GM23338 (cell line): ENCODE data around the gene PDE4D. TPM values are rescaled to one million over a fixed set of nuclear protein-coding genes. Genes with fewer than 3 reads are reported as not detected.

Experiments used
- ATAC-seq: fragments of 200-7000 bp; cut with Tn5 transposase; 3 replicates; pipeline ENCODE4 v1.9.1; 2020
- DNase-seq: peaks from one replicate; pipeline ENCODE4 v3.0.0-alpha.2; 2015; ENCODE audit warnings: low spot score
- H2AFZ ChIP-seq: fragments of 200-600 bp; sonication (generic); 2 replicates; pipeline ENCODE4 v1.8.0; 2016; ENCODE audit warnings: antibody characterized with exemption, mild to moderate bottlenecking, moderate library complexity
- H3F3A ChIP-seq: fragments of 200-600 bp; sonication (generic); replicated peaks from 2 replicates; pipeline ENCODE4 v1.8.0; 2017; ENCODE audit warnings: antibody characterized with exemption, mixed run types, low read depth
- H3K27ac ChIP-seq: fragments of 200-600 bp; sonication (generic); 2 replicates; pipeline ENCODE4 v1.6.1; 2016; ENCODE audit warnings: low read depth
- H3K27me3 ChIP-seq: fragments of 200-600 bp; sonication (generic); 2 replicates; pipeline ENCODE4 v1.8.0; 2016; ENCODE audit warnings: mild to moderate bottlenecking, mixed run types, moderate library complexity; ENCODE audit not compliant: insufficient read depth
- H3K36me3 ChIP-seq: fragments of 200-600 bp; sonication (generic); 2 replicates; pipeline ENCODE4 v1.8.0; 2016; ENCODE audit warnings: mild to moderate bottlenecking; ENCODE audit not compliant: insufficient read depth
- H3K4me1 ChIP-seq: fragments of 200-600 bp; sonication (generic); 2 replicates; pipeline ENCODE4 v1.8.0; 2016; ENCODE audit warnings: mild to moderate bottlenecking, moderate library complexity; ENCODE audit not compliant: insufficient read depth
- H3K4me2 ChIP-seq: fragments of 200-600 bp; sonication (generic); 2 replicates; pipeline ENCODE4 v1.7.1; 2017; ENCODE audit warnings: mixed run types
- H3K4me3 ChIP-seq: fragments of 200-600 bp; sonication (generic); 2 replicates; pipeline ENCODE4 v1.6.1; 2016; ENCODE audit warnings: mixed run types
- H3K79me2 ChIP-seq: fragments of 200-600 bp; sonication (generic); replicated peaks from 2 replicates; pipeline ENCODE4 v1.8.0; 2017; ENCODE audit warnings: mild to moderate bottlenecking; ENCODE audit not compliant: insufficient read depth
- H3K9me2 ChIP-seq: fragments of 200-600 bp; sonication (generic); 2 replicates; pipeline ENCODE4 v1.8.0; 2017; ENCODE audit not compliant: insufficient read depth
- H4K20me1 ChIP-seq: fragments of 200-600 bp; sonication (generic); replicated peaks from 2 replicates; pipeline ENCODE4 v1.8.0; 2017; ENCODE audit warnings: mild to moderate bottlenecking; ENCODE audit not compliant: insufficient read depth
- H3K27ac Mint-ChIP-seq: 2 replicates; pipeline ENCODE4 v1.8.0; 2020; ENCODE audit warnings: inconsistent platforms, mild to moderate bottlenecking, moderate library complexity, mixed read lengths
- H3K27me3 Mint-ChIP-seq: 3 replicates; pipeline ENCODE4 v1.8.0; 2022; ENCODE audit warnings: low read depth, mild to moderate bottlenecking, moderate library complexity, mixed read lengths, inconsistent platforms; ENCODE audit not compliant: insufficient read depth, poor library complexity
- H3K36me3 Mint-ChIP-seq: 3 replicates; pipeline ENCODE4 v1.8.0; 2021; ENCODE audit warnings: low read depth, mild to moderate bottlenecking, inconsistent platforms, moderate library complexity, mixed read lengths
- H3K4me1 Mint-ChIP-seq: 3 replicates; pipeline ENCODE4 v1.8.0; 2020; ENCODE audit warnings: mild to moderate bottlenecking, inconsistent platforms, mixed read lengths
- H3K4me3 Mint-ChIP-seq: 3 replicates; pipeline ENCODE4 v1.8.0; 2021; ENCODE audit warnings: moderate library complexity, mild to moderate bottlenecking, inconsistent platforms, mixed read lengths
- H3K9me3 Mint-ChIP-seq: 3 replicates; pipeline ENCODE4 v1.8.0; 2020; ENCODE audit warnings: moderate library complexity, mild to moderate bottlenecking, inconsistent platforms, mixed read lengths
- CREB1 ChIP-seq: fragments of 250-450 bp; sonication (Bioruptor Pico); IDR thresholded peaks from 2 replicates; pipeline ENCODE4 v1.5.0; 2020; ENCODE audit warnings: low read depth, mild to moderate bottlenecking, moderate library complexity
- EZH2 ChIP-seq: fragments of 200-600 bp; sonication (generic); IDR thresholded peaks from one replicate; pipeline ENCODE4 v1.8.0; 2017; ENCODE audit warnings: antibody characterized with exemption, mild to moderate bottlenecking, low read depth; ENCODE audit not compliant: unreplicated experiment
- NANOG ChIP-seq: IDR thresholded peaks from 2 replicates; pipeline ENCODE4 v1.6.1; 2016; ENCODE audit warnings: antibody characterized with exemption, borderline replicate concordance
- POLR2AphosphoS5 ChIP-seq: IDR thresholded peaks from 2 replicates; pipeline ENCODE4 v1.6.1; 2016; ENCODE audit warnings: antibody characterized with exemption, low read depth
- ZNF114 ChIP-seq: fragments of 250-450 bp; sonication (Bioruptor Pico); IDR thresholded peaks from 2 replicates; pipeline ENCODE4 v1.5.0; 2020; ENCODE audit warnings: mild to moderate bottlenecking, moderate library complexity
- ZNF331 ChIP-seq: fragments of 250-450 bp; sonication (Bioruptor Pico); IDR thresholded peaks from 2 replicates; pipeline ENCODE4 v1.5.0; 2020; ENCODE audit warnings: low read depth, mild to moderate bottlenecking, moderate library complexity
- ZNF462 ChIP-seq: fragments of 250-450 bp; sonication (Bioruptor Pico); IDR thresholded peaks from 2 replicates; pipeline ENCODE4 v1.5.0; 2020; ENCODE audit warnings: mild to moderate bottlenecking, moderate library complexity
- polyA plus RNA-seq: library from polyadenylated mRNA; unstranded; fragments of >200 nt; fragmentation: Nextera tagmentation; extraction: Ambion mirVana; gene quantifications from 2 replicates; pipeline ENCODE4 v1.2.1, GENCODE V29; 2016
- total RNA-seq: library from RNA; depleted of rRNA; stranded (reverse); fragments of >200 nt; shearing (Covaris generic); gene quantifications from 2 replicates; pipeline ENCODE4 v1.2.3, GENCODE V29; 2014
- TF ChIP-seq, protein P1 (sequence below), 2 experiments: fragments of 200-600 bp in 1 of 2; sonication (generic) in 1 of 2; conservative IDR thresholded peaks; 2 replicates each; pipeline versions ENCODE4 v1.5.1 to v1.6.1; 2016 to 2017; ENCODE audit warnings: antibody characterized with exemption in 2 of 2, low read depth in 2 of 2, mild to moderate bottlenecking in 2 of 2, moderate library complexity in 1 of 2

Gene PDE4D
- total and polyA plus RNA-seq, 2 experiments from 2014 or later, result 2.1 to 4.7 TPM

GRCh38 chr5:59528202-59528862 is 365.2 kb downstream of the PDE4D start:
- Histone ChIP-seq H3K79me2 (no peaks in the 10 kb centered on the region), H3F3A (no peaks in the 10 kb centered on the region), H3K4me2 (no peak overlapping the region), H3K4me3 (no peak overlapping the region), H3K36me3 (0 out of 2 replicates have a peak, but pooled peaks cover 4% of the 10 kb centered on the region), H2AFZ (no peak overlapping the region), H3K27ac (no peak overlapping the region), H4K20me1 (no peaks in the 10 kb centered on the region), H3K27me3 (no peaks in the 10 kb centered on the region), H3K9me2 (peaks cover 8% of the 10 kb centered on the region; the same call in 1 of the 2 replicates), H3K4me1 (peaks cover 7% of the 10 kb centered on the region)
- DNase-seq (peak; percentile 32), ATAC-seq (no peak)
- TF ChIP-seq ZNF331 (CRISPR knock-in tag) (no peak), POLR2AphosphoS5 (no peak), ZNF114 (CRISPR knock-in tag) (no peak), ZNF462 (CRISPR knock-in tag) (no peak), NANOG (no peak), CREB1 (no peak), EZH2 (no peak)
- TF ChIP-seq, protein P1, sequence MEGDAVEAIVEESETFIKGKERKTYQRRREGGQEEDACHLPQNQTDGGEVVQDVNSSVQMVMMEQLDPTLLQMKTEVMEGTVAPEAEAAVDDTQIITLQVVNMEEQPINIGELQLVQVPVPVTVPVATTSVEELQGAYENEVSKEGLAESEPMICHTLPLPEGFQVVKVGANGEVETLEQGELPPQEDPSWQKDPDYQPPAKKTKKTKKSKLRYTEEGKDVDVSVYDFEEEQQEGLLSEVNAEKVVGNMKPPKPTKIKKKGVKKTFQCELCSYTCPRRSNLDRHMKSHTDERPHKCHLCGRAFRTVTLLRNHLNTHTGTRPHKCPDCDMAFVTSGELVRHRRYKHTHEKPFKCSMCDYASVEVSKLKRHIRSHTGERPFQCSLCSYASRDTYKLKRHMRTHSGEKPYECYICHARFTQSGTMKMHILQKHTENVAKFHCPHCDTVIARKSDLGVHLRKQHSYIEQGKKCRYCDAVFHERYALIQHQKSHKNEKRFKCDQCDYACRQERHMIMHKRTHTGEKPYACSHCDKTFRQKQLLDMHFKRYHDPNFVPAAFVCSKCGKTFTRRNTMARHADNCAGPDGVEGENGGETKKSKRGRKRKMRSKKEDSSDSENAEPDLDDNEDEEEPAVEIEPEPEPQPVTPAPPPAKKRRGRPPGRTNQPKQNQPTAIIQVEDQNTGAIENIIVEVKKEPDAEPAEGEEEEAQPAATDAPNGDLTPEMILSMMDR (conservative IDR thresholded peaks at IDR 0.05; ENCODE audit: low read depth in 2 of 2), result no peak
- no peak overlapping the region for H3K27ac Mint-ChIP-seq
- H3K27me3 Mint-ChIP-seq, result no peaks in the 10 kb centered on the region
- H3K4me1 Mint-ChIP-seq, result peaks cover 18% of the 10 kb centered on the region
- peaks cover 17% of the 10 kb centered on the region for H3K36me3 Mint-ChIP-seq
- peaks cover 19% of the 10 kb centered on the region for H3K9me3 Mint-ChIP-seq
- no peak overlapping the region for H3K4me3 Mint-ChIP-seq
